Measurements from ENCODE around the gene PRSS53. TPM values are rescaled to one million over a fixed set of nuclear protein-coding genes. Genes with fewer than 3 reads are reported as not detected.

PRSS53 gene
- total RNA-seq, 2 experiments from 2014 or later = 3.7 to 5.7 TPM

- no TSS peak for BruUV-seq (replicated peaks)
- TF ChIP-seq EZH2phosphoT487 (IDR thresholded peaks at IDR 0.05; ENCODE audit: borderline replicate concordance, low read depth, low read length) (no peak), CTCF (conservative IDR thresholded peaks at IDR 0.05; ENCODE audit: low read length) (no peak)
These were observed 45.4 kb upstream of the PRSS53 start for GRCh38 chr16:31134091-31134571.

GRCh38 chr16:31133046-31133501 lies 44.3 kb upstream of the PRSS53 start:
- Histone ChIP-seq H3K4me3 (ENCODE audit: low read depth, low read length, poor library complexity, severe bottlenecking) (no peak overlapping the region), H3K9me2 (ENCODE audit: insufficient read depth, low read length) (no peaks in the 10 kb centered on the region), H4K20me1 (ENCODE audit: insufficient read depth, low read length) (no peaks in the 10 kb centered on the region), H3K4me1 (ENCODE audit: insufficient read depth, low read length, poor library complexity, severe bottlenecking) (no peaks in the 10 kb centered on the region), H3K79me2 (ENCODE audit: insufficient read depth, low read depth, low read length) (no peaks in the 10 kb centered on the region), H3K27ac (ENCODE audit: low read depth, low read length, poor library complexity, severe bottlenecking) (no peak overlapping the region), H2AFZ (ENCODE audit: low read length) (no peak overlapping the region), H3K36me3 (ENCODE audit: insufficient read depth, low read length) (peaks cover 26% of the 10 kb centered on the region), H3K9me3 (ENCODE audit: low read length) (no peaks in the 10 kb centered on the region), H3K4me2 (ENCODE audit: low read length) (no peak overlapping the region)
- TF ChIP-seq EZH2phosphoT487 (IDR thresholded peaks at IDR 0.05; ENCODE audit: borderline replicate concordance, low read depth, low read length) (no peak), CTCF (conservative IDR thresholded peaks at IDR 0.05; ENCODE audit: low read length) (no peak)
- CTCF ChIA-PET (ENCODE audit: unreplicated experiment) = no interaction called here
- DNase-seq (ENCODE audit: low spot score) = no peak
- no TSS peak for BruUV-seq (replicated peaks)
- intact Hi-C loops (cut with micrococcal nuclease; ENCODE audit: unreplicated experiment) = no loop called here
- POLR2A ChIA-PET = no interaction called here

More at GRCh38 chr16:31134091-31134571, 45.4 kb upstream of the PRSS53 start:
- Histone ChIP-seq H3K27ac (ENCODE audit: low read depth, low read length, poor library complexity, severe bottlenecking) (no peak overlapping the region), H3K79me2 (ENCODE audit: insufficient read depth, low read depth, low read length) (no peaks in the 10 kb centered on the region), H3K4me1 (ENCODE audit: insufficient read depth, low read length, poor library complexity, severe bottlenecking) (no peaks in the 10 kb centered on the region), H4K20me1 (ENCODE audit: insufficient read depth, low read length) (no peaks in the 10 kb centered on the region), H3K4me3 (ENCODE audit: low read depth, low read length, poor library complexity, severe bottlenecking) (no peak overlapping the region), H2AFZ (ENCODE audit: low read length) (no peak overlapping the region), H3K36me3 (ENCODE audit: insufficient read depth, low read length) (peaks cover 25% of the 10 kb centered on the region; the same call in 1 of the 2 replicates), H3K4me2 (ENCODE audit: low read length) (no peak overlapping the region), H3K9me2 (ENCODE audit: insufficient read depth, low read length) (no peaks in the 10 kb centered on the region), H3K9me3 (ENCODE audit: low read length) (no peaks in the 10 kb centered on the region)
- CTCF ChIA-PET (ENCODE audit: unreplicated experiment) = no interaction called here
- DNase-seq (ENCODE audit: low spot score) = no peak
- intact Hi-C loops (cut with micrococcal nuclease; ENCODE audit: unreplicated experiment) = no loop called here
- POLR2A ChIA-PET = no interaction called here

GRCh38 chr16:31132303-31132979 lies 43.7 kb upstream of the PRSS53 start:
- Histone ChIP-seq H3K4me2 (ENCODE audit: low read length) (no peak overlapping the region), H3K27ac (ENCODE audit: low read depth, low read length, poor library complexity, severe bottlenecking) (no peak overlapping the region), H3K79me2 (ENCODE audit: insufficient read depth, low read depth, low read length) (no peaks in the 10 kb centered on the region), H3K9me2 (ENCODE audit: insufficient read depth, low read length) (no peaks in the 10 kb centered on the region), H4K20me1 (ENCODE audit: insufficient read depth, low read length) (no peaks in the 10 kb centered on the region), H3K4me3 (ENCODE audit: low read depth, low read length, poor library complexity, severe bottlenecking) (no peak overlapping the region), H3K36me3 (ENCODE audit: insufficient read depth, low read length) (peaks cover 33% of the 10 kb centered on the region), H3K4me1 (ENCODE audit: insufficient read depth, low read length, poor library complexity, severe bottlenecking) (no peaks in the 10 kb centered on the region), H2AFZ (ENCODE audit: low read length) (no peak overlapping the region), H3K9me3 (ENCODE audit: low read length) (no peaks in the 10 kb centered on the region)
- intact Hi-C loops (cut with micrococcal nuclease; ENCODE audit: unreplicated experiment) = no loop called here
- ChIA-PET CTCF (ENCODE audit: unreplicated experiment) (no interaction called here), POLR2A (no interaction called here)
- DNase-seq (ENCODE audit: low spot score) = no peak
- BruUV-seq (replicated peaks) = no TSS peak
- no peak for TF ChIP-seq CTCF (conservative IDR thresholded peaks at IDR 0.05; ENCODE audit: low read length)
- TF ChIP-seq EZH2phosphoT487 (IDR thresholded peaks at IDR 0.05; ENCODE audit: borderline replicate concordance, low read depth, low read length) = no peak
